ENCODE results near the gene TMOD1.

The TMOD1 gene

GRCh38 chr9:97511655-97512427 is 10.4 kb downstream of the TMOD1 start:
- ATAC-seq (ENCODE audit: insufficient read depth, low read depth) (no peak), DNase-seq (no peak)
- no peak overlapping the region for H3K27ac ChIP-seq (ENCODE audit: low read length)

GRCh38 chr9:97512966-97513560 is 11.6 kb downstream of the TMOD1 start:
- no peaks in the 10 kb centered on the region for H3K9me3 ChIP-seq (ENCODE audit: insufficient read depth, low read length, severe bottlenecking)
- no peak overlapping the region for H3K4me2 ChIP-seq (ENCODE audit: insufficient read depth, low read length)
- ATAC-seq (ENCODE audit: insufficient read depth, low read depth) (no peak), DNase-seq (no peak)
- no peak overlapping the region for H3K9ac ChIP-seq (ENCODE audit: low read depth, low read length)
- H3K4me1 ChIP-seq (ENCODE audit: insufficient read depth, low read length) = no peaks in the 10 kb centered on the region
- no peaks in the 10 kb centered on the region for H3K36me3 ChIP-seq (ENCODE audit: insufficient read depth, low read length)
- no peaks in the 10 kb centered on the region for H4K20me1 ChIP-seq (ENCODE audit: insufficient read depth, low read length)
- peaks cover 3% of the 10 kb centered on the region for H3K27me3 ChIP-seq (ENCODE audit: insufficient read depth, low read length, poor library complexity)
- no peaks in the 10 kb centered on the region for H3K79me2 ChIP-seq (ENCODE audit: insufficient read depth, low read length)
- TF ChIP-seq CTCF (IDR thresholded peaks at IDR 0.05; ENCODE audit: borderline replicate concordance, extremely low read depth, low read length, poor library complexity, severe bottlenecking) (no peak), EZH2 (IDR thresholded peaks at IDR 0.05; ENCODE audit: borderline replicate concordance, low read depth, low read length, severe bottlenecking) (no peak)
- no peak overlapping the region for H3K4me3 ChIP-seq (ENCODE audit: low read depth in 1 of 2, low read length in 2 of 2)
- no peak overlapping the region for H3K27ac ChIP-seq (ENCODE audit: low read length)
- no peak overlapping the region for H2AFZ ChIP-seq (ENCODE audit: low read depth, low read length)

More at GRCh38 chr9:97511655-97512427, 10.4 kb downstream of the TMOD1 start:
- Histone ChIP-seq H3K36me3 (ENCODE audit: insufficient read depth, low read length) (no peaks in the 10 kb centered on the region), H3K9me3 (ENCODE audit: insufficient read depth, low read length, severe bottlenecking) (no peaks in the 10 kb centered on the region), H2AFZ (ENCODE audit: low read depth, low read length) (no peak overlapping the region), H3K9ac (ENCODE audit: low read depth, low read length) (no peak overlapping the region), H3K4me2 (ENCODE audit: insufficient read depth, low read length) (no peak overlapping the region), H3K4me3 (ENCODE audit: low read depth in 1 of 2, low read length in 2 of 2) (no peak overlapping the region), H3K79me2 (ENCODE audit: insufficient read depth, low read length) (no peaks in the 10 kb centered on the region), H4K20me1 (ENCODE audit: insufficient read depth, low read length) (no peaks in the 10 kb centered on the region), H3K27me3 (ENCODE audit: insufficient read depth, low read length, poor library complexity) (no peaks in the 10 kb centered on the region), H3K4me1 (ENCODE audit: insufficient read depth, low read length) (no peaks in the 10 kb centered on the region)
- TF ChIP-seq EZH2 (IDR thresholded peaks at IDR 0.05; ENCODE audit: borderline replicate concordance, low read depth, low read length, severe bottlenecking) (no peak), CTCF (IDR thresholded peaks at IDR 0.05; ENCODE audit: borderline replicate concordance, extremely low read depth, low read length, poor library complexity, severe bottlenecking) (no peak)

- no peaks in the 10 kb centered on the region for H3K36me3 ChIP-seq (ENCODE audit: insufficient read depth, low read length)
These were observed 13.1 kb downstream of the TMOD1 start for GRCh38 chr9:97514531-97514930.

More at GRCh38 chr9:97514531-97514930, 13.1 kb downstream of the TMOD1 start:
- Histone ChIP-seq H3K4me3 (ENCODE audit: low read depth in 1 of 2, low read length in 2 of 2) (no peak overlapping the region), H3K79me2 (ENCODE audit: insufficient read depth, low read length) (no peaks in the 10 kb centered on the region), H3K9me3 (ENCODE audit: insufficient read depth, low read length, severe bottlenecking) (no peaks in the 10 kb centered on the region), H3K4me2 (ENCODE audit: insufficient read depth, low read length) (no peak overlapping the region), H2AFZ (ENCODE audit: low read depth, low read length) (no peak overlapping the region), H3K27ac (ENCODE audit: low read length) (no peak overlapping the region), H3K9ac (ENCODE audit: low read depth, low read length) (no peak overlapping the region), H3K27me3 (ENCODE audit: insufficient read depth, low read length, poor library complexity) (peaks cover 14% of the 10 kb centered on the region), H3K4me1 (ENCODE audit: insufficient read depth, low read length) (no peaks in the 10 kb centered on the region), H4K20me1 (ENCODE audit: insufficient read depth, low read length) (no peaks in the 10 kb centered on the region)
- no peak for TF ChIP-seq EZH2 (IDR thresholded peaks at IDR 0.05; ENCODE audit: borderline replicate concordance, low read depth, low read length, severe bottlenecking)
- TF ChIP-seq CTCF (IDR thresholded peaks at IDR 0.05; ENCODE audit: borderline replicate concordance, extremely low read depth, low read length, poor library complexity, severe bottlenecking) = no peak
- no peak for ATAC-seq (ENCODE audit: insufficient read depth, low read depth)
- DNase-seq = no peak
